OCI-LY7 (cell line): Measurements from ENCODE around the gene ATXN1. TPM values are rescaled to one million over a fixed set of nuclear protein-coding genes. Genes with fewer than 3 reads are reported as not detected.

ENCODE experiments used
- BruUV-seq: library from RNA; stranded (reverse); fragments of 400-500 nt; replicated peaks from 2 replicates; lab custom pipeline; 2021; lab: Mats Ljungman, UMichigan
- CTCF ChIA-PET: fragments of 300-600 bp; sonication (Branson Sonifier 250); formaldehyde crosslinking; loops from one replicate; lab custom pipeline; 2022; ENCODE audit warnings: antibody characterized with exemption; ENCODE audit not compliant: unreplicated experiment; lab: Charles Lee
- POLR2A ChIA-PET: fragments of 300-600 bp; sonication (Branson Sonifier 250); formaldehyde crosslinking; loops from one replicate; lab custom pipeline; 2022; ENCODE audit warnings: antibody characterized with exemption; lab: Charles Lee
- DNase-seq: peaks from one replicate; pipeline ENCODE4 v3.0.0-alpha.2; 2015; ENCODE audit warnings: low spot score
- H2AFZ ChIP-seq: fragments of 200-600 bp; sonication (generic), shearing (Covaris generic); 2 replicates; pipeline ENCODE4 v1.6.1; 2014; ENCODE audit warnings: mild to moderate bottlenecking, antibody characterized with exemption, low read length, moderate library complexity
- H3K27ac ChIP-seq: fragments of 200-600 bp; sonication (generic); 2 replicates; pipeline ENCODE4 v1.5.1; 2014; ENCODE audit warnings: mixed run types, low read depth, mild to moderate bottlenecking, moderate library complexity, low read length, inconsistent platforms; ENCODE audit not compliant: poor library complexity, severe bottlenecking
- H3K36me3 ChIP-seq: fragments of 200-600 bp; sonication (generic); 2 replicates; pipeline ENCODE4 v1.6.1; 2014; ENCODE audit warnings: mild to moderate bottlenecking, antibody characterized with exemption, low read length, moderate library complexity, mixed read lengths; ENCODE audit not compliant: insufficient read depth
- H3K4me1 ChIP-seq: fragments of 200-600 bp; sonication (generic); 2 replicates; pipeline ENCODE4 v1.5.1; 2014; ENCODE audit warnings: mild to moderate bottlenecking, low read length; ENCODE audit not compliant: insufficient read depth, poor library complexity, severe bottlenecking
- H3K4me2 ChIP-seq: fragments of 200-600 bp; sonication (generic); 2 replicates; pipeline ENCODE4 v1.6.1; 2014; ENCODE audit warnings: mild to moderate bottlenecking, low read length
- H3K4me3 ChIP-seq: fragments of 200-600 bp; sonication (generic); 2 replicates; pipeline ENCODE4 v1.5.1; 2014; ENCODE audit warnings: mild to moderate bottlenecking, low read depth, low read length; ENCODE audit not compliant: poor library complexity, severe bottlenecking
- H3K79me2 ChIP-seq: fragments of 200-600 bp; sonication (generic); 2 replicates; pipeline ENCODE4 v1.6.1; 2016; ENCODE audit warnings: low read depth, mild to moderate bottlenecking, low read length, moderate library complexity, mixed read lengths; ENCODE audit not compliant: insufficient read depth
- H3K9me2 ChIP-seq: fragments of 200-600 bp; sonication (generic); 2 replicates; pipeline ENCODE4 v1.6.1; 2016; ENCODE audit warnings: mild to moderate bottlenecking, low read length, mixed read lengths; ENCODE audit not compliant: insufficient read depth
- H3K9me3 ChIP-seq: fragments of 200-600 bp; sonication (generic); 2 replicates; pipeline ENCODE4 v1.6.1; 2014; ENCODE audit warnings: mild to moderate bottlenecking, mixed run types, low read length, mixed read lengths
- H4K20me1 ChIP-seq: fragments of 200-600 bp; sonication (generic); 2 replicates; pipeline ENCODE4 v1.6.1; 2014; ENCODE audit warnings: mild to moderate bottlenecking, antibody characterized with exemption, low read length, moderate library complexity, mixed read lengths; ENCODE audit not compliant: insufficient read depth
- CTCF ChIP-seq: fragments of 200-600 bp; sonication (generic); conservative IDR thresholded peaks from 2 replicates; pipeline ENCODE4 v1.5.1; 2014; ENCODE audit warnings: mild to moderate bottlenecking, antibody characterized with exemption, low read length, moderate library complexity, mixed read lengths
- EZH2phosphoT487 ChIP-seq: fragments of 200-600 bp; sonication (generic); IDR thresholded peaks from 2 replicates; pipeline ENCODE4 v1.6.1; 2018; ENCODE audit warnings: low read depth, borderline replicate concordance, mild to moderate bottlenecking, mixed run types, antibody characterized with exemption, low read length, moderate library complexity, mixed read lengths
- intact Hi-C: fragments of 100-400 bp; cut with micrococcal nuclease; formaldehyde crosslinking; loops from one replicate; pipeline ENCODE4 v1.10.0; 2022; ENCODE audit not compliant: unreplicated experiment
- total RNA-seq, 2 experiments: library from RNA; depleted of rRNA in 1 of 2; stranded (reverse); fragments of >200 nt in 1 of 2; shearing (Covaris generic) in 1 of 2; gene quantifications; 2 replicates each; pipeline ENCODE4 v1.2.3, GENCODE V29; 2014 to 2022

The ATXN1 gene
- total RNA-seq, 2 experiments from 2014 or later = not detected

GRCh38 chr6:16720861-16721260, 40.4 kb downstream of the ATXN1 start:
- Histone ChIP-seq H3K27ac (no peak overlapping the region), H3K4me1 (no peaks in the 10 kb centered on the region), H3K36me3 (no peaks in the 10 kb centered on the region), H4K20me1 (no peaks in the 10 kb centered on the region), H3K79me2 (no peaks in the 10 kb centered on the region), H2AFZ (no peak overlapping the region), H3K4me3 (no peak overlapping the region), H3K9me2 (no peaks in the 10 kb centered on the region), H3K9me3 (no peaks in the 10 kb centered on the region), H3K4me2 (no peak overlapping the region)
- POLR2A ChIA-PET = interaction anchor here (0.8 kb wide), 1 partner anchor 12 kb away, joined by 3 read pairs; no protein-coding TSS in a partner anchor
- intact Hi-C loops = no loop called here
- CTCF ChIA-PET = no interaction called here
- TF ChIP-seq CTCF (no peak), EZH2phosphoT487 (no peak)
- BruUV-seq = no TSS peak
- DNase-seq = no peak

- no peaks in the 10 kb centered on the region for H3K4me1 ChIP-seq
- POLR2A ChIA-PET = no interaction called here
- intact Hi-C loops = no loop called here
- H2AFZ ChIP-seq = no peak overlapping the region
- TF ChIP-seq CTCF = no peak
- H3K9me3 ChIP-seq = no peaks in the 10 kb centered on the region
- H3K79me2 ChIP-seq = no peaks in the 10 kb centered on the region
- no peak for DNase-seq
- H3K9me2 ChIP-seq = no peaks in the 10 kb centered on the region
- no peaks in the 10 kb centered on the region for H3K36me3 ChIP-seq
- H3K27ac ChIP-seq = no peak overlapping the region
- H3K4me3 ChIP-seq = no peak overlapping the region
- BruUV-seq = no TSS peak
- no peaks in the 10 kb centered on the region for H4K20me1 ChIP-seq
- CTCF ChIA-PET = no interaction called here
- no peak overlapping the region for H3K4me2 ChIP-seq
Measured at GRCh38 chr6:16719488-16719887, 41.8 kb downstream of the ATXN1 start.

- no peak overlapping the region for H2AFZ ChIP-seq
- no peak overlapping the region for H3K27ac ChIP-seq
- no TSS peak for BruUV-seq
- CTCF ChIA-PET = no interaction called here
- no peak for TF ChIP-seq EZH2phosphoT487
- no peak for TF ChIP-seq CTCF
- intact Hi-C loops = no loop called here
- H3K36me3 ChIP-seq = no peaks in the 10 kb centered on the region
- no peaks in the 10 kb centered on the region for H3K9me3 ChIP-seq
- POLR2A ChIA-PET = interaction anchor here (0.6 kb wide), 2 partner anchors 94 to 1127 kb away, joined by 3 to 6 read pairs; no protein-coding TSS in a partner anchor
- no peak overlapping the region for H3K4me2 ChIP-seq
- H3K9me2 ChIP-seq = no peaks in the 10 kb centered on the region
- DNase-seq = no peak
- no peaks in the 10 kb centered on the region for H4K20me1 ChIP-seq
- H3K4me1 ChIP-seq = no peaks in the 10 kb centered on the region
- no peaks in the 10 kb centered on the region for H3K79me2 ChIP-seq
- no peak overlapping the region for H3K4me3 ChIP-seq
Measured at GRCh38 chr6:16718356-16718755, 42.9 kb downstream of the ATXN1 start.
